Fibroblast of villous mesenchyme (primary cell): ENCODE data around the gene PRKCH. TPM values are rescaled to one million over a fixed set of nuclear protein-coding genes. Genes with fewer than 3 reads are reported as not detected.

Experiments
- DNase-seq: peaks from one replicate; pipeline ENCODE4 v3.0.0-alpha.2; 2010; ENCODE audit warnings: low read depth
- H3K4me3 ChIP-seq: 2 replicates; pipeline ENCODE4 v1.5.1; 2011; ENCODE audit warnings: low read depth, mild to moderate bottlenecking, low read length
- total RNA-seq: library from RNA; depleted of rRNA; stranded (reverse); fragments of >200 nt; gene quantifications from 2 replicates; pipeline ENCODE4 v1.2.3, GENCODE V29; 2012
- TF ChIP-seq, protein P1 (sequence below): IDR thresholded peaks from 2 replicates; pipeline ENCODE4 v1.5.1; 2012; ENCODE audit warnings: low read depth, mild to moderate bottlenecking, low read length; ENCODE audit not compliant: insufficient read depth

Gene PRKCH
- total RNA-seq, 1 donor: 2.6 TPM

DNA sequence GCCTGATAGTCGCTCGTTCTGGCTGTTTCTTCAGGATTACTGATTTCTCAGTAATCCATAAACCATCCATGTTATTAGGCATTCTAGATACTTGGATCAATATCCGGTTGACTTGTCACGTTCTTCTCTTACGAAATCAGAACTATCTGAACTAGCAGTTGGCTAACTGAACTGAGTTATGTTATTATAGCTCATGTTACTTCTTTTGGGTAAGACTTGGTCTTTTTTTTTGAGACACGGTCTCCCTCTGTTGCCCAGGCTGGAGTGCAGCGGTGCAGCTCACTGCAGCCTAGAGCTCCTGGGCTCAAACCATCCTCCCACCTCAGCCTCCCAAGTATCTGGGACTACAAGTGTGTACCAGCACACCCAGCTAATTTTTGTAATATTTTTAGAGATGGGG lies 178.6 kb downstream of the PRKCH start:
- TF ChIP-seq, protein P1, sequence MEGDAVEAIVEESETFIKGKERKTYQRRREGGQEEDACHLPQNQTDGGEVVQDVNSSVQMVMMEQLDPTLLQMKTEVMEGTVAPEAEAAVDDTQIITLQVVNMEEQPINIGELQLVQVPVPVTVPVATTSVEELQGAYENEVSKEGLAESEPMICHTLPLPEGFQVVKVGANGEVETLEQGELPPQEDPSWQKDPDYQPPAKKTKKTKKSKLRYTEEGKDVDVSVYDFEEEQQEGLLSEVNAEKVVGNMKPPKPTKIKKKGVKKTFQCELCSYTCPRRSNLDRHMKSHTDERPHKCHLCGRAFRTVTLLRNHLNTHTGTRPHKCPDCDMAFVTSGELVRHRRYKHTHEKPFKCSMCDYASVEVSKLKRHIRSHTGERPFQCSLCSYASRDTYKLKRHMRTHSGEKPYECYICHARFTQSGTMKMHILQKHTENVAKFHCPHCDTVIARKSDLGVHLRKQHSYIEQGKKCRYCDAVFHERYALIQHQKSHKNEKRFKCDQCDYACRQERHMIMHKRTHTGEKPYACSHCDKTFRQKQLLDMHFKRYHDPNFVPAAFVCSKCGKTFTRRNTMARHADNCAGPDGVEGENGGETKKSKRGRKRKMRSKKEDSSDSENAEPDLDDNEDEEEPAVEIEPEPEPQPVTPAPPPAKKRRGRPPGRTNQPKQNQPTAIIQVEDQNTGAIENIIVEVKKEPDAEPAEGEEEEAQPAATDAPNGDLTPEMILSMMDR: no peak

DNA sequence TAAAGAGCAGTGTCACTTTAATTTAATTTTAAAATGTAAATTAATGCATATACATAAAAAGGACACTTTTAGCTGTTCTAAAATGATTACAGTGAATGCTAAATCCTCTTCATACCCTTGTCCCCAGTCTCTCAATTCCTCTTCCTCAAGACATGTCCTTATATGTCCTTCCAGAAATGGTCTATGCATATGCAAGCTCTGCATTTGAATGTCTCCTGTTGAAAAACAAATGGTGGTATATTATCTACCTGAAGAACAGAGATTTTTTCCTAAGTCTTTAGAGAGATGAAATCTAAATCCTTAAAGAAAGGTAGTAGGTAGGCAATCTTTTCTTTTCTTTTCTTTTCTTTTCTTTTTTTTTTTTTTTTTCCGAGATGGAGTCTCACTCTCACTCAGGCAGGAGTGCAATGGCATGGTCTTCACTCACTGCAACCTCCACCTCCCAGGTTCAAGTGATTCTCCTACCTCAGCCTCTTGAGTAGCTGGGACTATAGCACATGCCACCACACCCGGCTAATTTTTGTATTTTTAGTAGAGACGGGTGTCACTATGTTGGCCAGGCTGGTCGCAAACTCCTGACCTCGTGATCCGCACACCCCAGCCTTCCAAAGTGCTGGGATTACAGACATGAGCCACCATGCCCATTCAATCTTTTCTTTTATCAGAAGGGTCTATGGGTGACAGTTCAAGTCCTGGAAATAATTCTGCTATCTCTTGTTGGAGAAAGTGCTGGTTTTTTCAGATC lies 180.5 kb downstream of the PRKCH start:
- H3K4me3 ChIP-seq: no peak overlapping the region
- no peak for DNase-seq
- TF ChIP-seq, protein P1: no peak

More for the DNA sequence above, 178.6 kb downstream of the PRKCH start:
- no peak for DNase-seq
- H3K4me3 ChIP-seq: no peak overlapping the region

DNA sequence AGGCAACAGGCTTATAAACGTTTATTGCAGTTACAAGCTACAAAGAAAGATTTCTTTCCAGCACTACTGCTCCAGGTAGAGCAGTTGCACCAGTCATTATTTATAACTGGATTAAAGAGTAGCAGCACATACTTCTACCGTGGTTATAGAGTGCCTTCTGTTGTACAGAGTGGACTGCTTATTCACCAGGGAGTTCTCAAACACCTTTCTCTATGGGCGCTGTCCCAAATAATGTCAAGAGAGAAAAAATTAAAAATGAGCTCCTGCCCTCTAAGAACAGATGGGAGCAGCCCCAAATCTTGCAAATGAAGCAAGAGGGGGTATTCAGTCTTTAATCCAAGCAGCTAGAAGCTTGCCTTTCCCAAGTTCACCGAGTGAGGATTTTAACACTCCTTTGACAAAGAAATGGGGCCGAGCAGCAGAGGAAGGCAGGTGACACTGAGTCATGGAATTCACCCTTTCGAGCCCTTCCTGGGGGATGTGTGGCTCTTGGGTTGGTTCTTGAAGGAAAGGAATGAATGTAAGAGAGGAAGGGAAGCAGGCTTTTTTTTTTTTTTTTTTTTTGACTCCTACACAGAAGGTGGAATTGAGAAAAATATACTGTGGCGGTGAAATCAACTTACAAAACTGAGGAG lies 181.2 kb downstream of the PRKCH start:
- TF ChIP-seq, protein P1: no peak
- no peak overlapping the region for H3K4me3 ChIP-seq
- no peak for DNase-seq

DNA sequence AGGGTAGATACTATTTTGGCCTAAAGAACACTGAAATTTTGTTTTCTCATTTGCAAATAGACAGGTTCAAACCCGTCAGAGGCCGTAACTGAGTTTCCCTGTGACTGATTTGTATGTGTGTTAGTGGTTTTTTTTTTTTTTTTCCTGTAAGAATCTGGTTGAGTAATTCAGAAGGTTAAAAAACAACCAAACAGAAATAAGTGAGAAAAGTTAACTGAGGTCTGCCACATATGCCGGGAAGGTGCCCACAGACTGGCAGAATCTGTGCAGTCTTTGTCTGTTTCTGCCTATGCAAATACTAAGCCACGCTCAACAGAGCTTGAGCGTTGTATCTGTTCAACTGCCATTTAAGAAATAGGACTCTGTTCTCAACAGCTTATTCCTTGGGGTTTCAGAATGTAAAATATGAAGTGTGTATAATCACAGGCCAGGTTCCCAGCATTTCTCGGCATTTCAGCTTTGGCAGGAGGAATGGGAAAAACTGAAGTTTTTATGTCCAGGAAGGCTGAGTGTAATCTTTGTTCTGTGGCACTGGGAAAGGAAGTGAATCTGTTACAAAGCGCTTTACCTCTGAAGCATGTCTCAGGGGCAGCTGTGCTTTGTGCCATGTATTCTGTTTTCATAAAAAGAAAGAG lies 181.9 kb downstream of the PRKCH start:
- no peak for DNase-seq
- H3K4me3 ChIP-seq: no peak overlapping the region
- TF ChIP-seq, protein P1: no peak

DNA sequence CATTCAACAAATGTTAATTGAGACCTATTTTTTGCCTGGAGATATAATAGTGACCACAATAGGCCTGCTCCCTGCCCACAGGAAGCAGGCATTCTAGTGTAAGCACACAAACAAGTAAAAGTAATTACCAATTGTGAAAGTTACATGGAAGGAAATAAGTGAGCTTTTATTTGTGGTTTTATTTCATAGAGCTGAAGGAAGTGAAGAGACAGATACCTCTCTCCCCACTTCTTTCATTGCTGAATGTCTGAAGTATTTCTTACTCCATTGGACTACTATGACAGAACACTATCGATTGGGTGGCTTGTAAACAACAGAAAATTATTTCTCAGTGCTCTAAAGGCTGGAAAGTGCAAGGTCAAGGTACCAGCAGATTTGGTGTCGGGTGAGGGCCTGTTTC lies 183.5 kb downstream of the PRKCH start:
- no peak for DNase-seq
- TF ChIP-seq, protein P1: no peak
- no peak overlapping the region for H3K4me3 ChIP-seq

DNA sequence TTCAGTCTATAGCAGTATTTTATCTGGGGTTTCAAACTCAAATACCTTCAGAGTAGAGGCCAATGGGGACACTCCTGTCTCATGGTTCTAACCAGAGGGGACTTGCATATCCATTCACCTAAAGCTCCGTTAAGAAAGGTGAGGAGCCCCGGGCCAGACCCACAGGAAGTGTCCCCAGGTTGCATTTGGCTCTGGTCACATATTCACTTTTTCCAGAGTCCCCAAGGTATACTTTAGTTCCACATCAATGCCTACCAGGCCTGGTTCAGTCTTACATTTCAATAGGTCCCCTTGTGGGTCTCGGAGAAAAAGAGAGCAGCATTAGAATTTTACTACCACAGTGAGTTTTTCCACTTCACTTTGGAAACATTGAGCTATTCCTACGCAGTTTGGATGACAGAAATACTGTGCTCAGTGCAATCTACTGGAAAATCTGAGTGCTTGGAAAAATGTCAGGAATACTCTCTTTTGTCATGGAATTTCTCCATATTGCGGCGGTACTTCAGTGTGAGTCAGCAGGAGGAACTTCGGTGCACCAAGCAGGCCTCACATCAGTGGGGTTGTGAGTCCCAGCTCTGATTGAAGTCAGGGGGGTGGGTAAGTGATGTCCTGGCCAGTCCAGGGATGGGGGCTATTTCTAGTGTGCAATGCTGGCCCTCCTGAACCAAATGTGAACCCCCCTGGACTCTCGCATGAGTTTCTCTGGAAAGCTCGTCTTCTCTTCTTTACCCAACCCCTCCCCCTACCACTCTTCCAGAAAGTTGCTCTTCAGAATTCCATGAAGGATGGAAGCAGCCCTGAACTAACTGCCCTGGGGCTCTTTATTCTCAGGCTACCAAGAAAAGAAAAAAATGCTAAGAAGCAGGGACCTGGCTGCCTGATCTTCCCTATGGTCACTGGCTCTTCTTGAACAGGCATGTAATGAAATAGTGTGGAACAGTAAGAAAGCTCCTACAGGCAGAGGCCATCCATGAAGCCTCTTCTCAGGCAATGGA lies 184.7 kb downstream of the PRKCH start:
- H3K4me3 ChIP-seq: no peak overlapping the region
- DNase-seq: peak; percentile 59
- TF ChIP-seq, protein P1: no peak
